HepG2 (cell line): ENCODE results near the gene ASAP2. TPM values are rescaled to one million over a fixed set of nuclear protein-coding genes. Genes with fewer than 3 reads are reported as not detected.

Experiments used
- ATAC-seq: fragments of 200-7000 bp; cut with Tn5 transposase; 3 replicates; pipeline ENCODE4 v1.9.1; 2020; ENCODE audit warnings: mild to moderate bottlenecking, moderate library complexity
- BruUV-seq: library from RNA; stranded (reverse); fragments of 400-500 nt; replicated peaks from 2 replicates; lab custom pipeline; 2021; lab: Mats Ljungman, UMichigan
- CTCF ChIA-PET: fragments of 300-600 bp; formaldehyde crosslinking; extraction: SDS; loops from one replicate; lab custom pipeline; 2021; ENCODE audit warnings: low total read pairs, inconsistent platforms, low intra/inter-chr PET ratio; lab: Yijun Ruan, JAX
- POLR2A ChIA-PET: fragments of 350-600 bp; sonication (Branson Sonifier 250); formaldehyde crosslinking; loops from one replicate; lab custom pipeline; 2020; ENCODE audit warnings: antibody characterized with exemption, inconsistent platforms; lab: Yijun Ruan, JAX
- DNase-seq: peaks from one replicate; pipeline ENCODE4 v3.0.0-alpha.2; 2015; ENCODE audit warnings: low spot score
- FAIRE-seq: peaks from 3 replicates; lab custom pipeline; 2011; peaks lifted over from hg19 to GRCh38; lab: Jason Lieb, UNC
- H2AFZ ChIP-seq: one replicate; pipeline ENCODE4 v1.6.1; 2011; ENCODE audit warnings: low read length, inconsistent platforms
- H3K27ac ChIP-seq: fragments of 300-600 bp; 3 replicates; pipeline ENCODE4 v1.8.0; 2011; ENCODE audit warnings: mixed run types, mild to moderate bottlenecking, mixed read lengths, low read length, inconsistent platforms; ENCODE audit not compliant: insufficient read depth; ENCODE audit errors: extremely low read length
- H3K27me3 ChIP-seq, 2 experiments: fragments of 200-600 bp in 1 of 2; 2 replicates in 1 of 2; 3 replicates in 1 of 2; pipeline versions ENCODE4 v1.6.0 to v1.8.0; 2011; ENCODE audit warnings: low read length in 2 of 2, mild to moderate bottlenecking in 2 of 2, moderate library complexity in 2 of 2, inconsistent platforms in 1 of 2; ENCODE audit not compliant: insufficient read depth in 2 of 2, control insufficient read depth in 1 of 2
- H3K36me3 ChIP-seq, 2 experiments: fragments of 200-600 bp in 1 of 2; replicated peaks in 1 of 2; 2 replicates in 1 of 2; 3 replicates in 1 of 2; pipeline versions ENCODE4 v1.5.1 to v1.8.0; 2011; ENCODE audit warnings: low read length in 2 of 2, inconsistent platforms in 1 of 2; ENCODE audit not compliant: insufficient read depth in 2 of 2, control insufficient read depth in 1 of 2
- H3K4me1 ChIP-seq: 2 replicates; pipeline ENCODE4 v1.5.1; 2012; ENCODE audit warnings: low read length, inconsistent platforms; ENCODE audit not compliant: insufficient read depth
- H3K4me2 ChIP-seq: 2 replicates; pipeline ENCODE4 v1.6.0; 2011; ENCODE audit warnings: low read depth, low read length, inconsistent platforms
- H3K4me3 ChIP-seq, 3 experiments: fragments of 200-600 bp in 1 of 3; sonication (generic), shearing (Covaris generic) in 1 of 3; replicated peaks in 1 of 3; 2 replicates each; pipeline ENCODE4 v1.5.1; 2011 to 2016; ENCODE audit warnings: low read length in 3 of 3, inconsistent platforms in 2 of 3, low read depth in 2 of 3, mild to moderate bottlenecking in 2 of 3, control low read depth in 1 of 3, mixed read lengths in 1 of 3; ENCODE audit not compliant: insufficient read depth in 1 of 3
- H3K79me2 ChIP-seq: one replicate; pipeline ENCODE4 v1.6.1; 2011; ENCODE audit warnings: low read length, inconsistent platforms; ENCODE audit not compliant: insufficient read depth
- H3K9ac ChIP-seq: 2 replicates; pipeline ENCODE4 v1.6.0; 2011; ENCODE audit warnings: mild to moderate bottlenecking, low read depth, low read length, inconsistent platforms; ENCODE audit not compliant: insufficient read depth
- H3K9me3 ChIP-seq: 2 replicates; pipeline ENCODE4 v1.5.1; 2012; ENCODE audit warnings: mild to moderate bottlenecking, low read length
- H4K20me1 ChIP-seq: 2 replicates; pipeline ENCODE4 v1.6.0; 2011; ENCODE audit warnings: inconsistent platforms, mild to moderate bottlenecking, low read length, moderate library complexity; ENCODE audit not compliant: insufficient read depth
- ASH2L ChIP-seq: fragments of 300-600, 200-600 bp; sonication (generic); IDR thresholded peaks from 2 replicates; pipeline ENCODE4 v1.7.0; 2017; ENCODE audit warnings: low read depth, mild to moderate bottlenecking, moderate library complexity, mixed read lengths, low read length; ENCODE audit not compliant: insufficient read length
- CREM ChIP-seq, 2 experiments: sonication (generic) in 1 of 2; formaldehyde crosslinking in 1 of 2; IDR thresholded peaks; 2 replicates each; pipeline versions ENCODE4 v1.4.0 to v1.6.1; 2016 to 2020; ENCODE audit warnings: antibody characterized with exemption in 1 of 2, mild to moderate bottlenecking in 1 of 2, missing genetic modification reagents in 1 of 2
- FOXJ3 ChIP-seq: sonication (generic); formaldehyde crosslinking; IDR thresholded peaks from 2 replicates; pipeline ENCODE4 v1.4.0; 2020; ENCODE audit warnings: missing genetic modification reagents, mild to moderate bottlenecking, borderline replicate concordance
- HOXD1 ChIP-seq: sonication (generic); formaldehyde crosslinking; IDR thresholded peaks from 2 replicates; pipeline ENCODE4 v1.5.0; 2020; ENCODE audit warnings: missing genetic modification reagents
- JUND ChIP-seq: sonication (generic); formaldehyde crosslinking; IDR thresholded peaks from 2 replicates; pipeline ENCODE4 v1.8.0; 2022; ENCODE audit warnings: mild to moderate bottlenecking, missing genetic modification reagents
- MIXL1 ChIP-seq: IDR thresholded peaks from 2 replicates; pipeline ENCODE4 v1.6.1; 2016
- MLLT10 ChIP-seq: sonication (generic); formaldehyde crosslinking; IDR thresholded peaks from 2 replicates; pipeline ENCODE4 v1.4.0; 2020; ENCODE audit warnings: missing genetic modification reagents
- MTERF4 ChIP-seq: sonication (generic); formaldehyde crosslinking; IDR thresholded peaks from 2 replicates; pipeline ENCODE4 v1.8.0; 2023; ENCODE audit warnings: mild to moderate bottlenecking, missing genetic modification reagents
- NFKB2 ChIP-seq: sonication (generic); formaldehyde crosslinking; IDR thresholded peaks from 2 replicates; pipeline ENCODE4 v1.4.0; 2020; ENCODE audit warnings: missing genetic modification reagents, borderline replicate concordance
- PAXIP1 ChIP-seq: sonication (generic); formaldehyde crosslinking; conservative IDR thresholded peaks from 2 replicates; pipeline ENCODE4 v1.4.0; 2020; ENCODE audit warnings: mild to moderate bottlenecking, missing genetic modification reagents, moderate library complexity
- PITX1 ChIP-seq: sonication (generic); formaldehyde crosslinking; IDR thresholded peaks from 2 replicates; pipeline ENCODE4 v1.5.1; 2020; ENCODE audit warnings: mild to moderate bottlenecking, missing genetic modification reagents
- REXO4 ChIP-seq: sonication (generic); formaldehyde crosslinking; IDR thresholded peaks from 2 replicates; pipeline ENCODE4 v1.8.0; 2022; ENCODE audit warnings: missing genetic modification reagents, mild to moderate bottlenecking, borderline replicate concordance
- YY1 ChIP-seq: IDR thresholded peaks from 2 replicates; pipeline ENCODE4 v1.6.1; 2011; ENCODE audit warnings: low read length, low read depth, moderate library complexity, mild to moderate bottlenecking; ENCODE audit not compliant: insufficient read depth, insufficient replicate concordance
- ZBTB20 ChIP-seq: sonication (generic); formaldehyde crosslinking; IDR thresholded peaks from 2 replicates; pipeline ENCODE4 v1.8.1; 2023; ENCODE audit warnings: missing genetic modification reagents, low read depth, mild to moderate bottlenecking, borderline replicate concordance
- ZNF460 ChIP-seq: sonication (generic); formaldehyde crosslinking; IDR thresholded peaks from 2 replicates; pipeline ENCODE4 v1.5.1; 2020; ENCODE audit warnings: missing genetic modification reagents, mild to moderate bottlenecking, borderline replicate concordance
- ZNF556 ChIP-seq: sonication (generic); formaldehyde crosslinking; IDR thresholded peaks from 2 replicates; pipeline ENCODE4 v1.4.0; 2020; ENCODE audit warnings: mild to moderate bottlenecking, missing genetic modification reagents, borderline replicate concordance
- ZNF598 ChIP-seq: sonication (generic); formaldehyde crosslinking; IDR thresholded peaks from 2 replicates; pipeline ENCODE4 v1.5.1; 2020; ENCODE audit warnings: mild to moderate bottlenecking, missing genetic modification reagents, borderline replicate concordance
- ZNF616 ChIP-seq: sonication (generic); formaldehyde crosslinking; IDR thresholded peaks from 2 replicates; pipeline ENCODE4 v1.5.0; 2020; ENCODE audit warnings: low read depth, mild to moderate bottlenecking, missing genetic modification reagents
- WGBS: methylation state at CpG from one replicate; pipeline ENCODE4 v1.1.6; 2017; ENCODE audit warnings: low lambda C conversion rate; 5-methylcytosine and 5-hydroxymethylcytosine counted together
- in situ Hi-C: cut with HindIII; loops from 2 replicates; pipeline ENCODE4 v1.10.0; 2017; ENCODE audit warnings: low pct_unique_long_range_greater_than_20kb; ENCODE audit not compliant: extremely low pct_ligation_motif_present
- intact Hi-C: fragments of 100-400 bp; cut with micrococcal nuclease; formaldehyde crosslinking; loops from one replicate; pipeline ENCODE4 v1.10.0; 2022; ENCODE audit not compliant: unreplicated experiment
- polyA plus RNA-seq, 8 experiments: library from polyadenylated mRNA; depleted of rRNA in 3 of 8; stranded (reverse) in 7 of 8; unstranded in 1 of 8; fragments of >200 nt; fragmentation: Illumina TruSeq in 4 of 8; extraction: Trizol in 4 of 8; gene quantifications; 2 replicates each; pipeline versions ENCODE4 v1.2.1 to v1.2.3, GENCODE V29; 2011 to 2016; ENCODE audit warnings: low read depth in 4 of 8, missing spikeins in 1 of 8, mixed read lengths in 1 of 8; ENCODE audit not compliant: insufficient read depth in 1 of 8
- total RNA-seq, 5 experiments: library from RNA; depleted of rRNA; stranded (reverse); fragments of >200 nt; fragmentation: Illumina TruSeq; extraction: Trizol; gene quantifications; 2 replicates each; pipeline ENCODE4 v1.2.3, GENCODE V29; 2016; ENCODE audit warnings: low read depth in 1 of 5

The ASAP2 gene
- total and polyA plus RNA-seq, 2 of the 13 experiments (the other 11 are each of a cell fraction or from before 2014, with no cell fraction given) = 7.3 to 22.3 TPM

GRCh38 chr2:9364791-9365497 lies 158.3 kb downstream of the ASAP2 start (continued):
- TF ChIP-seq REXO4 = no peak

- ATAC-seq (peak; percentile 68), DNase-seq (no peak), FAIRE-seq (no peak)
- no peak overlapping the region for H2AFZ ChIP-seq
- WGBS = 78% methylated on average over 8 of the region's 8 CpGs
- in situ Hi-C loops (no loop called here), intact Hi-C loops (no loop called here)
- 0 out of 2 replicates have a peak overlapping the region, but pooled peaks have one; percentile 20 for H3K9ac ChIP-seq
- ChIA-PET POLR2A (interaction anchor here (1.0 to 2.4 kb wide), 11 partner anchors 10 to 222 kb away, joined by 3 to 20 read pairs (median 6); partner anchors contain the start of genes CPSF3 and ITGB1BP1), CTCF (no interaction called here)
- H3K27me3 ChIP-seq = no peaks in the 10 kb centered on the region
- peak overlapping the region; percentile 17 for H3K4me2 ChIP-seq
- H4K20me1 ChIP-seq = no peaks in the 10 kb centered on the region
- H3K4me1 ChIP-seq = peaks cover 28% of the 10 kb centered on the region
- peaks cover 5 to 34% of the 10 kb centered on the region in 2 experiments; a peak in 4 of 5 replicates for H3K36me3 ChIP-seq
- H3K4me3 ChIP-seq = no peak overlapping the region
- no peaks in the 10 kb centered on the region for H3K79me2 ChIP-seq
- H3K9me3 ChIP-seq = no peaks in the 10 kb centered on the region
- peak overlapping the region; percentile 41 for H3K27ac ChIP-seq
- no TSS peak for BruUV-seq
- TF ChIP-seq PITX1 (CRISPR knock-in tag) = 0 out of 2 replicates have a peak, but pooled peaks have one; percentile 45
- TF ChIP-seq ASH2L = no peak
- no peak for TF ChIP-seq ZNF616 (CRISPR knock-in tag)
- 0 out of 2 replicates have a peak, but pooled peaks have one; percentile 53 for TF ChIP-seq ZNF598 (CRISPR knock-in tag)
- TF ChIP-seq ZNF460 (CRISPR knock-in tag) = no peak
- TF ChIP-seq JUND (CRISPR knock-in tag) = no peak
- TF ChIP-seq ZBTB20 (CRISPR knock-in tag) = no peak
- no peak for TF ChIP-seq YY1
- TF ChIP-seq ZNF556 (CRISPR knock-in tag) = no peak
- no peak for TF ChIP-seq FOXJ3
- no peak for TF ChIP-seq NFKB2 (CRISPR knock-in tag)
- no peak for TF ChIP-seq CREM (IDR thresholded peaks at IDR 0.05)
- TF ChIP-seq CREM (CRISPR knock-in tag; IDR thresholded peaks at IDR 0.05) = no peak
- no peak for TF ChIP-seq MIXL1 (CRISPR knock-in tag)
- TF ChIP-seq PAXIP1 (CRISPR knock-in tag) = no peak
- TF ChIP-seq HOXD1 (CRISPR knock-in tag) = no peak
- TF ChIP-seq MLLT10 (CRISPR knock-in tag) = no peak
- TF ChIP-seq MTERF4 (CRISPR knock-in tag) = 0 out of 2 replicates have a peak, but pooled peaks have one; percentile 59
These were observed 158.9 kb downstream of the ASAP2 start for GRCh38 chr2:9365498-9366019.
